Peyer's patch (tissue), 4 donors: ENCODE data around the gene EPB41L1. TPM values are rescaled to one million over a fixed set of nuclear protein-coding genes. Genes with fewer than 3 reads are reported as not detected.

Experiments
- DNase-seq, 3 donors: peaks; one replicate each; pipeline ENCODE4 v3.0.0-alpha.2; 2017 to 2019
- H3K27ac ChIP-seq, 4 donors: fragments of 200-600 bp; sonication (generic); one replicate each; pipeline ENCODE4 v1.5.1; 2016 to 2019
- H3K27me3 ChIP-seq, 2 donors: fragments of 200-600 bp; sonication (generic); one replicate each; pipeline ENCODE4 v1.5.1; 2019
- H3K36me3 ChIP-seq, 3 donors: fragments of 200-600 bp; sonication (generic); one replicate each; pipeline ENCODE4 v1.5.1; 2016 to 2019
- H3K4me1 ChIP-seq, 4 donors: fragments of 200-600 bp; sonication (generic); one replicate each; pipeline ENCODE4 v1.5.1; 2016 to 2019
- H3K4me3 ChIP-seq, 4 donors: fragments of 200-600 bp; sonication (generic); 1 replicate in 3 of 4; 2 replicates in 1 of 4; pipeline ENCODE4 v1.5.1; 2016 to 2019; ENCODE audit warnings: mild to moderate bottlenecking in 1 of 4
- H3K9me3 ChIP-seq, 4 donors: fragments of 200-600 bp; sonication (generic); one replicate each; pipeline ENCODE4 v1.5.1; 2016 to 2019; ENCODE audit warnings: mild to moderate bottlenecking in 1 of 4
- CTCF ChIP-seq, 6 experiments: fragments of 450-650 bp in 4 of 6; fragments of 200-600 bp in 2 of 6; sonication (generic) in 1 of 6; IDR thresholded peaks; one replicate each; pipeline ENCODE4 v1.5.1; 2017 to 2019; ENCODE audit warnings: antibody characterized with exemption in 6 of 6, mild to moderate bottlenecking in 3 of 6, moderate library complexity in 1 of 6
- POLR2A ChIP-seq, 2 donors: fragments of 450-650 bp; IDR thresholded peaks; one replicate each; pipeline ENCODE4 v1.5.1; 2017; ENCODE audit warnings: antibody characterized with exemption in 2 of 2, mild to moderate bottlenecking in 2 of 2, moderate library complexity in 2 of 2
- total RNA-seq, 4 donors: library from RNA; depleted of rRNA; stranded (reverse); fragments of >200 nt; gene quantifications; one replicate each; pipeline ENCODE4 v1.1.0, GENCODE V29; 2016

EPB41L1 gene
- total RNA-seq, 4 donors from 2014 or later: 23.1 to 104 (median 57.2) TPM

- Histone ChIP-seq H3K27ac (no peak overlapping the region), H3K9me3 (no peaks in the 10 kb centered on the region), H3K36me3 (peaks cover 0 to 21% (median 0%) of the 10 kb centered on the region in 3 donors), H3K4me1 (peaks cover 0 to 21% (median 3%) of the 10 kb centered on the region in 4 donors), H3K4me3 (peak overlapping the region in 3 of 4 donors; percentile 62 to 68 (median 67)), H3K27me3 (no peaks in the 10 kb centered on the region)
- TF ChIP-seq POLR2A (IDR thresholded peaks at IDR 0.05) (no peak), CTCF (IDR thresholded peaks at IDR 0.05) (no peak)
- no peak for DNase-seq
Measured at GRCh38 chr20:36237477-36237876, 82.9 kb downstream of the EPB41L1 start.

GRCh38 chr20:36238153-36238552, 83.6 kb downstream of the EPB41L1 start:
- H3K36me3 ChIP-seq: peaks cover 0 to 25% (median 0%) of the 10 kb centered on the region in 3 donors
- TF ChIP-seq POLR2A (IDR thresholded peaks at IDR 0.05) (no peak), CTCF (IDR thresholded peaks at IDR 0.05) (no peak)
- H3K4me1 ChIP-seq: peaks cover 0 to 21% (median 3%) of the 10 kb centered on the region in 4 donors
- DNase-seq: no peak
- no peaks in the 10 kb centered on the region for H3K9me3 ChIP-seq
- H3K27ac ChIP-seq: no peak overlapping the region
- no peaks in the 10 kb centered on the region for H3K27me3 ChIP-seq
- no peak overlapping the region for H3K4me3 ChIP-seq

- peaks cover 0 to 21% (median 3%) of the 10 kb centered on the region in 4 donors for H3K4me1 ChIP-seq
- peaks cover 0 to 31% (median 0%) of the 10 kb centered on the region in 3 donors for H3K36me3 ChIP-seq
- H3K4me3 ChIP-seq: no peak overlapping the region
- no peak for TF ChIP-seq CTCF (IDR thresholded peaks at IDR 0.05)
- TF ChIP-seq POLR2A (IDR thresholded peaks at IDR 0.05): no peak
- H3K27me3 ChIP-seq: no peaks in the 10 kb centered on the region
- H3K27ac ChIP-seq: no peak overlapping the region
- no peaks in the 10 kb centered on the region for H3K9me3 ChIP-seq
- no peak for DNase-seq
Measured at GRCh38 chr20:36238760-36239159, 84.2 kb downstream of the EPB41L1 start.

- peaks cover 0 to 42% (median under 1%) of the 10 kb centered on the region in 3 donors for H3K36me3 ChIP-seq
- H3K4me3 ChIP-seq: no peak overlapping the region
- H3K4me1 ChIP-seq: peaks cover 0 to 21% (median 3%) of the 10 kb centered on the region in 4 donors
- no peaks in the 10 kb centered on the region for H3K27me3 ChIP-seq
- TF ChIP-seq CTCF (IDR thresholded peaks at IDR 0.05) (no peak), POLR2A (IDR thresholded peaks at IDR 0.05) (no peak)
- H3K9me3 ChIP-seq: no peaks in the 10 kb centered on the region
- DNase-seq: no peak
- no peak overlapping the region for H3K27ac ChIP-seq
Measured at GRCh38 chr20:36240076-36240475, 85.5 kb downstream of the EPB41L1 start.

GRCh38 chr20:36241678-36242077, 87.1 kb downstream of the EPB41L1 start:
- Histone ChIP-seq H3K36me3 (peaks cover 0 to 58% (median 3%) of the 10 kb centered on the region in 3 donors), H3K4me1 (peaks cover 0 to 15% (median 3%) of the 10 kb centered on the region in 4 donors), H3K9me3 (no peaks in the 10 kb centered on the region), H3K27me3 (no peaks in the 10 kb centered on the region), H3K4me3 (no peak overlapping the region), H3K27ac (no peak overlapping the region)
- TF ChIP-seq POLR2A (IDR thresholded peaks at IDR 0.05) (no peak), CTCF (IDR thresholded peaks at IDR 0.05) (no peak)
- no peak for DNase-seq

- H3K27ac ChIP-seq: no peak overlapping the region
- TF ChIP-seq CTCF (IDR thresholded peaks at IDR 0.05): no peak
- TF ChIP-seq POLR2A (IDR thresholded peaks at IDR 0.05): no peak
- no peaks in the 10 kb centered on the region for H3K4me1 ChIP-seq
- DNase-seq: no peak
- no peaks in the 10 kb centered on the region for H3K9me3 ChIP-seq
- no peak overlapping the region for H3K4me3 ChIP-seq
- no peaks in the 10 kb centered on the region for H3K27me3 ChIP-seq
- H3K36me3 ChIP-seq: peaks cover 0 to 78% (median 3%) of the 10 kb centered on the region in 3 donors
Measured at GRCh38 chr20:36243726-36244125, 89.2 kb downstream of the EPB41L1 start.
